AG04449 (cell line): ENCODE data around the gene LRFN2.

ENCODE experiments used
- CTCF ChIA-PET: fragments of 350-600 bp; formaldehyde crosslinking; extraction: SDS; loops from one replicate; lab custom pipeline; 2021; ENCODE audit warnings: antibody characterized with exemption; lab: Yijun Ruan, JAX
- POLR2A ChIA-PET: fragments of 400-600, 350-600 bp; formaldehyde crosslinking; extraction: SDS; loops from one replicate; lab custom pipeline; 2020; ENCODE audit warnings: antibody characterized with exemption, inconsistent platforms; lab: Yijun Ruan, JAX
- DNase-seq: peaks from one replicate; pipeline ENCODE4 v3.0.0-alpha.2; 2010; ENCODE audit warnings: low read depth, low spot score
- H3K4me3 ChIP-seq: 2 replicates; pipeline ENCODE4 v1.5.1; 2011; ENCODE audit warnings: low read depth, mild to moderate bottlenecking, control low read depth, low read length
- TF ChIP-seq, protein P1 (sequence below): IDR thresholded peaks from one replicate; pipeline ENCODE4 v1.5.1; 2011; ENCODE audit warnings: mild to moderate bottlenecking, moderate library complexity, low read length, control low read depth, inconsistent platforms; ENCODE audit not compliant: insufficient read depth; ENCODE audit errors: missing control alignments

Gene LRFN2

DNA sequence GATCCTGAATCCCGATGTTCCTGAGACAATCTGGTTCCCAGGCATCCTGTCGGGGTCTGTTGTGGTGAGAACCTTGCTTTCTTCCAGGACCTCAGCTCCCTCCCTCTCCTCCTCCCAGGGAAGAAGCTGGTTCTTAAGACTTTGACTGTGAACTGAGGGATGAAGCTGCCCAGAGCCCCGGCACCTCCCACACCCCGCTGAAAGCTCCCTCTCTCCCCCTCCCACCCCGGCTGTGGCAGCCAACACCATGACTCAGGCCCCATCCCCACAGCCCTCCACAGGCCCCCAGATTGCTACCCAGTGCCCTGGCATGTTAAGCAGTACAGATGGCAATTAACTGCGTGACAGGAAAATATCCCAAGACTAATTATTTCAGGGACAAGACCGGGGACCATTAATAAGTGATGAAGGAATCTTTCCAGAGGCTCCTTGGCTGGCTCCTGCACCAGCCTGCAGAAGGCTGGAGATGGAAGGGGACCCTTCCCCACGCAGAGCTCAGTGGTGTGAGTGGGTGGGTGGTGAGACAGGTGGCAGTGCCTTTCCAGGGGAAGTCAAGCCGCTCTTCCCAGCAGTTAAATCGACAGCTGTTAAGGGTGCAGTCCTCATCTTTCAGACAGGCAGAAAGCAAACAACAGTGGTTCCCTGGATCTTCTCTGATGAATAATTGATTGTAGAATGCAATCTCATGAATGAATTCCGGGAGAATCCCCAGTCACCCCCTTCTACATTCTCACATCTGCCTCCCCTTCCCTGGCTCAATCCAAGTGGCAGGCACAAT, 237.9 kb downstream of the LRFN2 start:
- no peak for DNase-seq
- no peak overlapping the region for H3K4me3 ChIP-seq
- ChIA-PET POLR2A (no interaction called here), CTCF (no interaction called here)
- TF ChIP-seq, protein P1, sequence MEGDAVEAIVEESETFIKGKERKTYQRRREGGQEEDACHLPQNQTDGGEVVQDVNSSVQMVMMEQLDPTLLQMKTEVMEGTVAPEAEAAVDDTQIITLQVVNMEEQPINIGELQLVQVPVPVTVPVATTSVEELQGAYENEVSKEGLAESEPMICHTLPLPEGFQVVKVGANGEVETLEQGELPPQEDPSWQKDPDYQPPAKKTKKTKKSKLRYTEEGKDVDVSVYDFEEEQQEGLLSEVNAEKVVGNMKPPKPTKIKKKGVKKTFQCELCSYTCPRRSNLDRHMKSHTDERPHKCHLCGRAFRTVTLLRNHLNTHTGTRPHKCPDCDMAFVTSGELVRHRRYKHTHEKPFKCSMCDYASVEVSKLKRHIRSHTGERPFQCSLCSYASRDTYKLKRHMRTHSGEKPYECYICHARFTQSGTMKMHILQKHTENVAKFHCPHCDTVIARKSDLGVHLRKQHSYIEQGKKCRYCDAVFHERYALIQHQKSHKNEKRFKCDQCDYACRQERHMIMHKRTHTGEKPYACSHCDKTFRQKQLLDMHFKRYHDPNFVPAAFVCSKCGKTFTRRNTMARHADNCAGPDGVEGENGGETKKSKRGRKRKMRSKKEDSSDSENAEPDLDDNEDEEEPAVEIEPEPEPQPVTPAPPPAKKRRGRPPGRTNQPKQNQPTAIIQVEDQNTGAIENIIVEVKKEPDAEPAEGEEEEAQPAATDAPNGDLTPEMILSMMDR: no peak

DNA sequence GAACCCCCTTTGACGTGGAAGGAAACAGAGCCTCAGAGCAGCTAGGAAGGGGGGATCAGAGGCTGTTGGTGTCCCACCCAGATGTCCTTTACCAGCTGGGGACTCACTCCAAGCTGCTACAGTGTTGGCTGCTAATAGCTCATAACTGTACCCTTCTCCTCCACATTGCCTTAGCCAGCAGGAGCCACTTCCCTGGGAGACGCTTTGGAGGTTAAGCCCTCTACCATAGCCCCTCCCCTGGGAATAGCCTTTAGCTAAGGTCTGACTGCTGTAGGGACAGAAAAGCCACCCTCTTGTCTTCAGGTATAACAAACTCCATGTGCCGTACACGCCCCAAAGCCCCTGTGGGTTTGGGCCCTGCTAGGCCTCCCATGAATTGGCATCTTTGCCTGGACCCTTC, 238.6 kb downstream of the LRFN2 start:
- no peak for DNase-seq
- TF ChIP-seq, protein P1: no peak
- ChIA-PET POLR2A (no interaction called here), CTCF (no interaction called here)
- no peak overlapping the region for H3K4me3 ChIP-seq

DNA sequence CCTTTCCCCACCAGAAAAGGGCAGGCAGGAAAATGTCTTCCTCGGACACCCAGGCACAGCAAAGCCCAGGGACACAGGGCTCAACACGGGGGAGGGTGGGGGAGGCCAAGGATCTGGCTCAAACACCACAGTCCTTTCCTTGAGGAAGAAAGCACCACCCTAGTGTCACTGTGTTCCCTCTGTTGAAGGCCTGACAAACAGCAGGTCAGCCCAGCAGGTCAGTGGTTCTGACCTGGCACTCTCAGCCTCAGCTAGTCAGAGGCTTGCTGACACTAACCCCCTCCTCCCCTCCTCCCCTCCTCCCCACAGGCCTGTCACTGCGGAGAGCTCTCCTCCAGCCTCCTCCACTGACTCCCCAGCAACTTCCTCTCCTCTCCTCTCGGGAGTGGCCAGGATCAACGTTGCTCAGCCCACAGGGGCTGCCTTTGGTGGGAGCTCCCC, 239.6 kb downstream of the LRFN2 start:
- POLR2A ChIA-PET: no interaction called here
- no peak for DNase-seq
- CTCF ChIA-PET: no interaction called here
- no peak overlapping the region for H3K4me3 ChIP-seq
- TF ChIP-seq, protein P1: no peak

DNA sequence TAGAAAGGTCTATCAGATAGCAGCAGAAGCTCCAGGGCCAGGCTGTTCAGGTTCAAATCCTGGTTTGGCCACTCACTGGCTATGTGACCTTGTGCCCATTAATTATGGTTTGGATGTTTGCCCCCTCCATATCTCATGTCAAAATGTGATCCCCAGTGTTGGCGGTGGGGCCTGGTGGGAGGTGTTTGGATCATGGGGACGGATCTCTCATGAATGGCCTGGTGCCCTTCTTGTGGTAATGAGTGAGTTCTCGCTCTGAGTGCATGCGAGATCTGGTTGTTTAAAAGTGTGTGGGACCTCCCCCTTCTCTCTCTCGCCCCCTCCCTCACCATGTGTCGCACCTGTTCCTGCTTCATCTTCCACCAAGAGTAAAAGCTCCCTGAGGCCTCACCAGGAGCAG, 240.9 kb downstream of the LRFN2 start:
- TF ChIP-seq, protein P1: no peak
- CTCF ChIA-PET: no interaction called here
- no peak for DNase-seq
- no peak overlapping the region for H3K4me3 ChIP-seq
- POLR2A ChIA-PET: no interaction called here

DNA sequence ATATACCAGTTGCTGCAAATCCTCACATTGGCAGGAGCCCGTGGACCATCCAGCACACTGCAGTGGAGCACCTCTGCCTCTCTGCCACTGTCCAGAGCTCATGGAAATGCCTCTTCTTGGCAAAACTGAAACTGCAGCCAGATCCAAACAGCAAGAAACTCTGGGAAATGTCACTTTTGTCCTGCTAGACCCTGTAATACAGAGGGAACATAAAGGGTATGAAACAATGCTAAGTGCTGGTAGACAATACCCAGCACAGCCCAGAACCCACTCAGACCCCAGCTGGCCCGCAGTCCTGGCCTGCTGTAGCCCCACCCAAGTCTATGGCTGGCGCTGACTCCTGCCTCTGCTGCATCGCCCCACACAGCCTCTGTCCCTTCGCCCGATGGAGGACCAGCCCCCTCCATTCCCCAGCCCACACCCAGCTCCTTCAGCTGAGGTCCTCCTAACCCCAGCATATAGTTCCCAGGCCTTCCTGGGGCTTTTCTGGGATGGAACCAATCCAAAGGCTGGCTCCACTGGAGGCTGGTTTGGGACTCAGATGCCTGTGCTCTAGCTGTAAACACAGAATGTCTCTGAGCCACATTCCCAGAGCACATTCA, 242.5 kb downstream of the LRFN2 start:
- no peak for DNase-seq
- CTCF ChIA-PET: interaction anchor here (0.6 kb wide), 1 partner anchor 207 kb away, joined by 3 read pairs; no protein-coding TSS in a partner anchor

More for the DNA sequence above, 242.5 kb downstream of the LRFN2 start:
- H3K4me3 ChIP-seq: no peak overlapping the region
- TF ChIP-seq, protein P1: no peak
- POLR2A ChIA-PET: no interaction called here
